ENCODE measurements around the gene METTL26. TPM values are rescaled to one million over a fixed set of nuclear protein-coding genes. Genes with fewer than 3 reads are reported as not detected.

The METTL26 gene
- total and polyA plus RNA-seq, 10 of the 15 experiments (the other 5 are each of a cell fraction or from before 2014, with no cell fraction given) = 5.4 to 163 (median 79.3) TPM

- in situ Hi-C loops (cut with MboI) = no loop called here
- H3K9me3 ChIP-seq (replicated peaks; ENCODE audit: control insufficient read depth, insufficient read depth, low read length) = no peaks in the 10 kb centered on the region
- H3K4me1 ChIP-seq (ENCODE audit: control insufficient read depth, insufficient read depth, low read length) = peaks cover 8% of the 10 kb centered on the region
- CTCF ChIA-PET = interaction anchor here (0.5 kb wide), 1 partner anchor 71 kb away, joined by 3 read pairs; no protein-coding TSS in a partner anchor
- H4K20me1 ChIP-seq (ENCODE audit: control insufficient read depth, insufficient read depth) = no peaks in the 10 kb centered on the region
- no peaks in the 10 kb centered on the region for H3K36me3 ChIP-seq (ENCODE audit: control insufficient read depth in 2 of 2, insufficient read depth in 2 of 2, low read length in 1 of 2)
- 54% methylated on average over 9 of the region's 9 CpGs for WGBS (ENCODE audit: insufficient coverage, insufficient replicate concordance, low lambda C conversion rate, missing lambda C conversion rate)
- TF ChIP-seq KAT2A (conservative IDR thresholded peaks at IDR 0.05; ENCODE audit: control insufficient read depth, low read depth, low read length) (no peak), SP1 (IDR thresholded peaks at IDR 0.05; ENCODE audit: low read depth, low read length) (no peak), NBN (IDR thresholded peaks at IDR 0.05) (no peak), RAD21 (IDR thresholded peaks at IDR 0.05; ENCODE audit: insufficient read depth, low read depth, low read length) (no peak), GATAD2B (conservative IDR thresholded peaks at IDR 0.05; ENCODE audit: low read depth) (no peak), RBBP5 (conservative IDR thresholded peaks at IDR 0.05) (no peak), MEF2A (IDR thresholded peaks at IDR 0.05; ENCODE audit: insufficient read depth, low read depth, low read length) (no peak), PML (IDR thresholded peaks at IDR 0.05; ENCODE audit: low read length) (no peak), PKNOX1 (IDR thresholded peaks at IDR 0.05) (no peak)
- intact Hi-C loops (cut with micrococcal nuclease; ENCODE audit: unreplicated experiment) = no loop called here
- no peak overlapping the region for H2AFZ ChIP-seq (ENCODE audit: control insufficient read depth, low read depth, low read length)
- DNase-seq (ENCODE audit: low read depth, low spot score) (no peak), FAIRE-seq (no peak), ATAC-seq (no peak)
- H3K27ac ChIP-seq (ENCODE audit: control insufficient read depth, insufficient read depth) = no peak overlapping the region
- H3K4me3 ChIP-seq = no peak overlapping the region
- no peak overlapping the region for H3K9ac ChIP-seq (ENCODE audit: control insufficient read depth, insufficient read depth, low read length)
- H3K79me2 ChIP-seq (ENCODE audit: control insufficient read depth, insufficient read depth, low read length) = peaks cover 15% of the 10 kb centered on the region
- no TSS peak for BruUV-seq (replicated peaks)
- SMC1A ChIA-PET (ENCODE audit: uncharacterized antibody, unreplicated experiment) = no interaction called here
- H3K27me3 ChIP-seq (replicated peaks in 1 of 2; ENCODE audit: control insufficient read depth in 2 of 2, insufficient read depth in 2 of 2, low read length in 1 of 2) = no peaks in the 10 kb centered on the region
- POLR2A ChIA-PET = interaction anchor here (1.4 kb wide), 1 partner anchor 43 kb away, joined by 3 read pairs; the partner anchor contains the start of gene METTL26
- RAD21 ChIA-PET (ENCODE audit: unreplicated experiment) = no interaction called here
- H3K4me2 ChIP-seq (ENCODE audit: control insufficient read depth, insufficient read depth) = no peak overlapping the region
Observed at GRCh38 chr16:593406-593805, 42.7 kb downstream of the METTL26 start.

All from GM12878 (cell line).